ENCODE results near the gene FGB. TPM values are rescaled to one million over a fixed set of nuclear protein-coding genes. Genes with fewer than 3 reads are reported as not detected.

The FGB gene
- total RNA-seq, 1 experiment from 2014 or later, result not detected

- CTCF ChIA-PET, result interaction anchor here (1.1 kb wide), 1 partner anchor 9 kb away, joined by 4 read pairs; no protein-coding TSS in a partner anchor
- no TSS peak for BruUV-seq (replicated peaks)
These were observed 46.7 kb downstream of the FGB start for GRCh38 chr4:154609532-154609931.

DNA sequence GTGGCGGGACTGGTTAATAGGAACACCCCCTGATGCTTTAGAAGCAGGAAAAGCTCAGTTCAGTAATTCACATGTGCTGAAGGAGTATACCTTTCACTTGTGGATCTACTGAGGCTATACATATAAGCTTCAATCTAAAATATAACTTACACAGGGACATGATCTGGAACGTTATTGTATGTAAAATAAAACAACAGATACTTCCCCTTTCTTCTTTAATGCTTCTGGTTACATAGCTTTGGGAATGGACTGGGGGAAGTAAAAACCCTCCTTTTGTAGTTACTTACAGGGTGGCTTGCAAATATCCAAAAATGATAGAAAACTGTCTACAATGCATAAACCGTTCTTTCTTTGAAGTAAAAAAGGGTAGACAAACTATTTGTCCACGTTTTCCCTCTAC, 47.8 kb downstream of the FGB start:
- CTCF ChIA-PET, result no interaction called here
- intact Hi-C loops (cut with micrococcal nuclease; ENCODE audit: unreplicated experiment), result no loop called here

More at GRCh38 chr4:154609532-154609931, 46.7 kb downstream of the FGB start:
- DNase-seq (ENCODE audit: low spot score), result no peak
- Histone ChIP-seq H3K4me1 (ENCODE audit: insufficient read depth, low read length, poor library complexity, severe bottlenecking) (no peaks in the 10 kb centered on the region), H3K9me3 (ENCODE audit: low read depth, low read length, poor library complexity, severe bottlenecking) (no peaks in the 10 kb centered on the region), H3K27me3 (replicated peaks; ENCODE audit: insufficient read depth, low read depth, low read length, poor library complexity) (peaks cover 24% of the 10 kb centered on the region), H3K27ac (ENCODE audit: low read depth, low read length, poor library complexity, severe bottlenecking) (no peak overlapping the region), H3K4me3 (ENCODE audit: low read depth, low read length, poor library complexity, severe bottlenecking) (no peak overlapping the region), H3K36me3 (ENCODE audit: insufficient read depth, low read length, poor library complexity, severe bottlenecking) (no peaks in the 10 kb centered on the region)
- POLR2A ChIA-PET (ENCODE audit: low non-redundant PET), result no interaction called here
- no peak for TF ChIP-seq EZH2 (IDR thresholded peaks at IDR 0.05; ENCODE audit: borderline replicate concordance, low read depth, low read length, poor library complexity, severe bottlenecking)
- no peak for TF ChIP-seq CTCF (conservative IDR thresholded peaks at IDR 0.05; ENCODE audit: low read depth, low read length)
- intact Hi-C loops (cut with micrococcal nuclease; ENCODE audit: unreplicated experiment), result no loop called here

GRCh38 chr4:154611833-154612232, 49.0 kb downstream of the FGB start:
- BruUV-seq (replicated peaks), result no TSS peak
- H3K4me1 ChIP-seq (ENCODE audit: insufficient read depth, low read length, poor library complexity, severe bottlenecking), result no peaks in the 10 kb centered on the region
- no peaks in the 10 kb centered on the region for H3K36me3 ChIP-seq (ENCODE audit: insufficient read depth, low read length, poor library complexity, severe bottlenecking)
- DNase-seq (ENCODE audit: low spot score), result no peak
- POLR2A ChIA-PET (ENCODE audit: low non-redundant PET), result no interaction called here
- H3K27ac ChIP-seq (ENCODE audit: low read depth, low read length, poor library complexity, severe bottlenecking), result no peak overlapping the region
- H3K27me3 ChIP-seq (replicated peaks; ENCODE audit: insufficient read depth, low read depth, low read length, poor library complexity), result peaks cover 24% of the 10 kb centered on the region
- TF ChIP-seq CTCF (conservative IDR thresholded peaks at IDR 0.05; ENCODE audit: low read depth, low read length) (no peak), EZH2 (IDR thresholded peaks at IDR 0.05; ENCODE audit: borderline replicate concordance, low read depth, low read length, poor library complexity, severe bottlenecking) (no peak)
- H3K4me3 ChIP-seq (ENCODE audit: low read depth, low read length, poor library complexity, severe bottlenecking), result no peak overlapping the region
- CTCF ChIA-PET, result no interaction called here
- H3K9me3 ChIP-seq (ENCODE audit: low read depth, low read length, poor library complexity, severe bottlenecking), result no peaks in the 10 kb centered on the region
- intact Hi-C loops (cut with micrococcal nuclease; ENCODE audit: unreplicated experiment), result no loop called here

More for the DNA sequence above, 47.8 kb downstream of the FGB start:
- Histone ChIP-seq H3K4me1 (ENCODE audit: insufficient read depth, low read length, poor library complexity, severe bottlenecking) (no peaks in the 10 kb centered on the region), H3K27me3 (replicated peaks; ENCODE audit: insufficient read depth, low read depth, low read length, poor library complexity) (peaks cover 24% of the 10 kb centered on the region), H3K36me3 (ENCODE audit: insufficient read depth, low read length, poor library complexity, severe bottlenecking) (no peaks in the 10 kb centered on the region), H3K27ac (ENCODE audit: low read depth, low read length, poor library complexity, severe bottlenecking) (no peak overlapping the region), H3K4me3 (ENCODE audit: low read depth, low read length, poor library complexity, severe bottlenecking) (no peak overlapping the region), H3K9me3 (ENCODE audit: low read depth, low read length, poor library complexity, severe bottlenecking) (no peaks in the 10 kb centered on the region)
- POLR2A ChIA-PET (ENCODE audit: low non-redundant PET), result no interaction called here
- TF ChIP-seq EZH2 (IDR thresholded peaks at IDR 0.05; ENCODE audit: borderline replicate concordance, low read depth, low read length, poor library complexity, severe bottlenecking) (no peak), CTCF (conservative IDR thresholded peaks at IDR 0.05; ENCODE audit: low read depth, low read length) (no peak)
- BruUV-seq (replicated peaks), result no TSS peak
- DNase-seq (ENCODE audit: low spot score), result no peak
